HK-2 (cell line): ENCODE data around the gene CADM4.

Experiments
- DNase-seq: peaks from one replicate; pipeline ENCODE4 v3.0.0-alpha.2; 2018; ENCODE audit not compliant: unreplicated experiment

The CADM4 gene

DNA sequence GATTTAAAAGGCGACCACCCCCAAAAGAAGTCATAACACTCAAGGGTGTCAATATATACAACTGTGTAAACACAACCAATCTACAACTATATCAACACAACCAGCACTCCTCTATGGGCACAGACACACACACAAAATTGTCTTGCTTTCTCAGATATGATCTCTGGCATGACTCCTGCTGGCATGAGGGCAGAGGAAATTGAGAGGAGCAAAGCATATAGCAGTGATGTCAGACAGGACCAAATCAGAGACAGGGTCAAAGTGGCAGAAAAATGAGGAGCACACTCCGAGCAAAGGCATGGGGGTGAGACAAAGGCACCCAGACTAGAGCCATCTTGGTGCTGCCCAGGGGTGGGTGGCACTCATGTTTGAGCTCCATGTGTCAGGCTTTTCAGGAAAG lies 53.3 kb downstream of the CADM4 start:
- DNase-seq = no peak

DNA sequence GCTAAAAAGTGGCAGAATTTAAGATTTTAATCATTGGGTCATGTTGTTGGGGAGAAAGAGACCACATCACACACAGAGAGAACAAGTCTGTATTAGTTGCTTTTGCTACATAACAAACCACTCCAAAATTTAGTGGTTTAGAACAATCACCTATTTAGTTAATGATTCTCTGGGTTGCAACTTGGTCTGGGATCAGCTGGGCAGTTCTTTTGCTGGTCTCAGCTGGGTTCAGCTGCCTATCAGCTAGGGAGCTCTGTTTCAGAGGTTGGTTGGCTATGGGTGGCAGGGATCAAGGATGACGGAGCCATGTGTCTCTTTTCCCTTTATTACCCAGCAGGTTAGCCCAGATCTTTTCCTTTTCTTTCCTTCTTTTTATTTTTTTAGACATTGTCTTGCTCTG lies 55.2 kb downstream of the CADM4 start:
- peak; percentile 32 for DNase-seq

DNA sequence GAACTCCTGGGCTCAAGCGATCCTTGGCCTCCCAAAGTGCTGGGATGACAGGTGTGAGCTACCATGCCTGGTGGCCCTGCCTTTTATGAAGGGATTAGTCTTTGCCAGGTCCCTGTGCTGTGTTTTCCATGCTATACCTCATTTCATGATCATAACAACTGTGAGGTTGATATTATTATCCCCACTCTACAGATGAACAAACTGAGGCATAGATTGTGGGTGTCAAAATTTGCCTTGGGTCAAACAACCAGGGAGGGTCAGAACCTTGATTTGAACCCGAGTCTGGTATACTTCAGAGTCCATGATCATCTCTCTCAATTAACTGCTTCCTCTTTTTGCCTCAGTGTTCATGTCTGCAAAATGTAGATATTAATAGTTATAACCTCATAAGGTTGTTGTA lies 57.2 kb downstream of the CADM4 start:
- no peak for DNase-seq

DNA sequence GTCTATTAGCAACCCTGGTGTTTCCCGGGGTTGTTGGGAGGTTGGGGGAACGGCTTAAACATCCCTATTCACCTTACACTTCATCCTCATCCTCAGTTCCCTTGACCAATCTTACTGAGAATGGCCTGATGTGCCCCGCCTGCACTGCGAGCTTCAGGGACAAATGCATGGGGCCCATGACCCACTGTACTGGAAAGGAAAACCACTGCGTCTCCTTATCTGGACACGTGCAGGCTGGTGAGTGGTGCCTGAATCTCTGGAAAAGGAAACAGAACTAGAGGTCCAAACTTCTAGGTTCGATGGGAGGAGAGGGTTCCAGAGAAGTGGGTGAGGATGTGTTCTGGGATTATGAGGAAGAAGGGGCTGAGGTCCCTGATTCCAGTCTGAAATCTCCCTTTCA lies 58.2 kb downstream of the CADM4 start:
- DNase-seq = no peak

DNA sequence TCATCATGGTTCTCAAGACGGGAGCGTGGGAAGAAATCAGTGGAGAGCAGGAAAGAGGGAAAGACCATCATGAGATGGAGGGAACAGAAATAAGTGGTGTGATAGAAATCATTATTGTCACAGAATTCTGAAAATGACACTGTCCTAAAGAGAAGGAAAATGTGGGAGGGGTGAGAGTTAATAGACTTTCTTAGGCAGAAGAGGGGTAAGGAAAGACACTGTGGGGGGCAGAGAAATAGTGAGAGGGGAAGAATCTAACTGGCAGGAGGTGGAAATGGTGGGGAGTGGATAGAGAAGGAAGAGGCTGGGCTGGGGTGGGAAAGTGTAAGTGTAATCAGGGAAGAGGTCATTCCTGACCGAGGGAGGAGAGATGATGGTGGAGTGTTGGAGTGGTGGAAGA lies 60.9 kb downstream of the CADM4 start:
- DNase-seq = no peak

DNA sequence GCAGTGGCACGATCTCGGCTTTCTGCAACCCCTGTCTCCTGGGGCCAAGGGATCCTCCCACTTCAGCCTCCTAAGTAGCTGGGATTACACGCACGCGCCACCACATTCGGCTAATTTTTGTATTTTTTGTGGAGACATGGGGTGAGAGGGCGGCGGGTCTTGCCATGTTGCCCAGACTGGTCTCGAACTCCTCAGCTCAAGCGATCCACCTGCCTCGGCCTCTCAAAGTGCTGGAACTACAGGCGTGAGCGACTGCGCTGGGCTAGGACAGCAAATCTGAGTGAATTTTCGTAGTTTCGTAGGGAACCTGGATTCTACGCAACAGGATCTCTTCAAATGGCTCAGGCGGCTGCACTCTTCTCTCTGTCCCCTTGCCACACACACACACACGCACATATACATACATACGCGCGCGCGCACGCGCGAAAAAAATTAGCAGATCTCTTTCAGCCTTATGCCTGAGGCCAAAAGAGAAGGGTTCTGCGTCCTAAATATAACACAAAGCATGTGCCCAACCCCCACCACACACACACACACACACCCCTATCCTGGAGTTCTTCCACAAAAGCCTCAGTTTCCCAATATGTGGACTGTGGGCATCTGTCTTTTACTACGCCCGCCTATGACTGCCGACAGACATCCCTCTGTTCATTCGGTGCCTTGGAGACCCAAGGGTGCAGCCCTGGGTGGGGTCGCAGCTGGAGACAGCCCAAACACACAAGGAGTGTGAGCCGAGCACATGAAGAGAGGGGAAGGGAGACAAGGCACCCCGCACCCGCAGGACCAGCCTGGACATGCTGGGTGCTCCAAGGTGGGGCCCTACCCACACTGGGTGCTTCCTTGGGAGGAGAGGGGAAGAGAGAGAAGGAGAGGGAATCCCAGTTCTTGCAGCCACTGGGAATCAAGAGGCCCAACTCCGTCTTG lies 63.4 kb downstream of the CADM4 start:
- no peak for DNase-seq

DNA sequence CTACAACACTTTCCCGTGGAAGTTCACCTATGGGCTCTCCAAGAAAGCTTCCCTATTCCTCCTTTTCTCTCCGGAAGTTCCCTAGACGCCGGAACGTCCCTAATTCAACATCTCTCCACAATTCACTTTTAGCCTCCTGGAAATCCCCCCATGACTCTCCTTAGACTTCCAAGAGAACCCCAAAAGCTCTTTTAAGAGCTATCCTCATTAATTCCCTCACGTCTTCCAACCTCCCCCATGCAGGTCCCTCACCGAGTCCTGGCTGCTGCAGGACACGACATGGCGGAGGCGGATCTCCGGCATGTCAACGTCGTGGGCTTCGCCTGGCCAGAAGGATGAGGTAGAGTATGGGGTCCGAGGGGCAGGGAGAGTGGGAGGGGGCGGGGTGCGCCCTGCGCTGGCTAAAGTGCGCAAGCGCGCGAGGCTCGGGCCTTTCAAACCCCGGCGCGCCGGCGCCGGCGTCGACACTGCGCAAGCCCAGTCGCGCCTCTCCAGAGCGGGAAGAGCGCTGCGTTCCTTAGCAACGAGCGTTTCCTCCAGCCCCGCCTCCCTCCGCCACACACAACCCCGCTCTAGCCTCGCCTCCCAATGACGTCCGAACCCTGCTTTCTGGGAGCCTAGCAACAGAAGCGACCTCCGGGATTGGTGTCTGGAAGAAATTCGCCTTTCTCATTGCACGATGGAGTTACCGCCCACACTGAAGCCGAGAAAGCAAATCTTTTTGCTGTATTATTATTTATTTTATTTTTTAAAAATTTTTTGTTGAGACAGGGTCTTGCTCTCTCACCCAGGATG lies 64.3 kb downstream of the CADM4 start, which contains the start of the genes PINLYP and XRCC1:
TSS of gene PINLYP (plus strand) at position 646 of the 795 bp plus-strand sequence. CDS start 1,391 bp downstream, outside the sequence.
TSS of gene XRCC1 (minus strand) at position 372 of the 795 bp plus-strand sequence. CDS start at position 303, 69 bp downstream.
- DNase-seq = peak; percentile 95

DNA sequence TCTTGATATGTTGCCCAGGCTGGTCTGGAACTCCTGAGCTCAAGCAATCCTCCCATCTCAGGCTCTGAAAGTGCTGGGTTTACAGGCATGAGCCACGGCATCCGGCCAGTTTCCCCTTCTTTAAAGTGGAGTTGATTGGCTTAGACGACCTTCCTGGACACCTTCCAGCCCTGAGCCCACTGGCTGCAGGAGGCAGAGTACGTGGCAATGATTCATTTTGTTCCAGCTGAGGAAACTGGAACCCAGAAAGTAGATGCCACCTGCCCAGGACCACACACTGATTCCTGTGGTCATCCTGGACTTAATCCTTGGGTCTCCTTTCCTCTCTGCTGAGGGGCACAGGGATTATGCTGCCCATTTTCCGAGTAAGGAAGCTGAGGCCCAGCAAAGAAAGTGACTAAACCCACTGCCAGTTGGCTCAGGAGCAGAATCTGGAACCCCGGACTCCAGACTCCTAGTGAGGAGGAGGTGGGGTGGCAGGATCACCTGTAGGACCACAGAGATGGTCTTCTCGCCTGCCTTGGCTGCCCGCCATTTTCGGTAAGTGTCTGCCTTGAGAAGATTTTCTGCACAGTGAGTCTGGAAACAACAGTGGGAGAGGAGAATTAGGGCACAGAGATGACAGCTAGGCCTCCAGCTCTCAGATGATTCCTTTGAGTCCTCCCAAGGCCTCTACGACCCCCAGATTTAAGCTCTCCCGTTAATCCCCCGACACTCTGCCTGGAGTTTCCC lies 65.1 kb downstream of the CADM4 start:
- DNase-seq = peak; percentile 83
